Measurements from ENCODE around the gene KDM5B.
A peak's percentile ranks its signal among the peaks of the same experiment; 100 is the strongest.

KDM5B gene

GRCh38 chr1:202810615-202811295, 2.5 kb upstream of the KDM5B start, which contains the start of gene PCAT6 (continued):
- TF ChIP-seq ZNF704 (tag by site-specific recombination; IDR thresholded peaks at IDR 0.05) (peak; percentile 89), ZBTB21 (tag by site-specific recombination; IDR thresholded peaks at IDR 0.05) (peak; percentile 71; the same call in 1 of the 2 replicates), BCL11A (tag by site-specific recombination; IDR thresholded peaks at IDR 0.05; ENCODE audit: low read depth) (0 out of 2 replicates have a peak, but pooled peaks have one; percentile 9), OSR2 (tag by site-specific recombination; IDR thresholded peaks at IDR 0.05) (no peak), ZNF146 (tag by site-specific recombination; IDR thresholded peaks at IDR 0.05) (peak; percentile 49; the same call in 1 of the 2 replicates), ZNF585B (tag by site-specific recombination; IDR thresholded peaks at IDR 0.05) (no peak), ZSCAN18 (tag by site-specific recombination; IDR thresholded peaks at IDR 0.05) (no peak), ZNF214 (tag by site-specific recombination; IDR thresholded peaks at IDR 0.05; ENCODE audit: borderline replicate concordance) (no peak), ZBTB1 (tag by site-specific recombination; IDR thresholded peaks at IDR 0.05) (no peak), ZNF239 (tag by site-specific recombination; IDR thresholded peaks at IDR 0.05) (no peak), ZFP3 (tag by site-specific recombination; IDR thresholded peaks at IDR 0.05; ENCODE audit: low read depth) (no peak), ZNF639 (tag by site-specific recombination; IDR thresholded peaks at IDR 0.05) (peak; percentile 71; the same call in 1 of the 2 replicates), TSHZ1 (tag by site-specific recombination; IDR thresholded peaks at IDR 0.05; ENCODE audit: borderline replicate concordance) (0 out of 2 replicates have a peak, but pooled peaks have one; percentile 32), ZNF23 (tag by site-specific recombination; IDR thresholded peaks at IDR 0.05; ENCODE audit: borderline replicate concordance) (no peak), GLIS1 (tag by site-specific recombination; IDR thresholded peaks at IDR 0.05) (peak; percentile 69), EGR2 (tag by site-specific recombination; IDR thresholded peaks at IDR 0.05; ENCODE audit: low read depth) (peak; percentile 67; the same call in 1 of the 2 replicates), MYNN (tag by site-specific recombination; IDR thresholded peaks at IDR 0.05; ENCODE audit: borderline replicate concordance) (no peak), HOXA7 (CRISPR knock-in tag; IDR thresholded peaks at IDR 0.05; ENCODE audit: borderline replicate concordance) (no peak), ZNF211 (tag by site-specific recombination; IDR thresholded peaks at IDR 0.05; ENCODE audit: low read depth) (no peak), ZNF521 (tag by site-specific recombination; IDR thresholded peaks at IDR 0.05) (no peak), ZNF16 (tag by site-specific recombination; IDR thresholded peaks at IDR 0.05; ENCODE audit: low read depth) (no peak), ZNF544 (tag by site-specific recombination; IDR thresholded peaks at IDR 0.05) (no peak), AEBP2 (tag by site-specific recombination; IDR thresholded peaks at IDR 0.05; ENCODE audit: borderline replicate concordance) (no peak), ZNF366 (tag by site-specific recombination; conservative IDR thresholded peaks at IDR 0.05) (no peak), PRDM1 (tag by site-specific recombination; IDR thresholded peaks at IDR 0.05) (no peak), KLF1 (tag by site-specific recombination; IDR thresholded peaks at IDR 0.05) (peak; percentile 84), OVOL3 (tag by site-specific recombination; IDR thresholded peaks at IDR 0.05) (no peak), ZNF423 (tag by site-specific recombination; IDR thresholded peaks at IDR 0.05) (0 out of 2 replicates have a peak, but pooled peaks have one; percentile 21)
- TF ChIP-seq, protein P1, sequence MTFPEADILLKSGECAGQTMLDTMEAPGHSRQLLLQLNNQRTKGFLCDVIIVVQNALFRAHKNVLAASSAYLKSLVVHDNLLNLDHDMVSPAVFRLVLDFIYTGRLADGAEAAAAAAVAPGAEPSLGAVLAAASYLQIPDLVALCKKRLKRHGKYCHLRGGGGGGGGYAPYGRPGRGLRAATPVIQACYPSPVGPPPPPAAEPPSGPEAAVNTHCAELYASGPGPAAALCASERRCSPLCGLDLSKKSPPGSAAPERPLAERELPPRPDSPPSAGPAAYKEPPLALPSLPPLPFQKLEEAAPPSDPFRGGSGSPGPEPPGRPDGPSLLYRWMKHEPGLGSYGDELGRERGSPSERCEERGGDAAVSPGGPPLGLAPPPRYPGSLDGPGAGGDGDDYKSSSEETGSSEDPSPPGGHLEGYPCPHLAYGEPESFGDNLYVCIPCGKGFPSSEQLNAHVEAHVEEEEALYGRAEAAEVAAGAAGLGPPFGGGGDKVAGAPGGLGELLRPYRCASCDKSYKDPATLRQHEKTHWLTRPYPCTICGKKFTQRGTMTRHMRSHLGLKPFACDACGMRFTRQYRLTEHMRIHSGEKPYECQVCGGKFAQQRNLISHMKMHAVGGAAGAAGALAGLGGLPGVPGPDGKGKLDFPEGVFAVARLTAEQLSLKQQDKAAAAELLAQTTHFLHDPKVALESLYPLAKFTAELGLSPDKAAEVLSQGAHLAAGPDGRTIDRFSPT (tag by site-specific recombination; IDR thresholded peaks at IDR 0.05), result 0 out of 2 replicates have a peak, but pooled peaks have one; percentile 39

Data from HEK293 (cell line).